SH-SY5Y (cell line): ENCODE data around the gene FRMD4A.

Experiments
- GATA2 ChIP-seq: IDR thresholded peaks from 2 replicates; pipeline ENCODE4 v1.6.1; 2011; ENCODE audit warnings: mild to moderate bottlenecking, low read depth, low read length
- GATA3 ChIP-seq: IDR thresholded peaks from 2 replicates; pipeline ENCODE4 v1.6.1; 2011; ENCODE audit warnings: low read depth, mild to moderate bottlenecking, low read length, moderate library complexity

DNA sequence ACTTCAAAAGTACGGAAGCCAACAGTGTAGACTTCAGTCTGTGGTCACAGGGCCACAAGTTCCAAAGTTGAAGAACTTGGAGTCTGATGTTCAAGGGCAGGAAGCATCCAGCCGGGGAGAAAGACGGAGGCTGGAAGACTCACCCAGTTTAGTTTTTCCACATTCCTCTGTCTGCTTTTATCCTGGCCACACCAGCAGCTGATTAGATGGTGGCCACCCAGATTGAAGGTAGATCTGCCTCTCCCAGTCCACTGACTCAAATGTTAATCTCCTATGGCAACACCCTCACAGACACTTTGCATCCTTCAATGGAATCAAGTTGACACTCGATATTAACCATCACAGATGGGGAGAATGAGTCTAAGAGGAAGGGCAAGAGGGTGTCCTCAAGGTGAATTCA, 19.3 kb upstream of the FRMD4A start:
- TF ChIP-seq GATA3 (no peak), GATA2 (no peak)
